Measurements from ENCODE around the gene USP32.

GRCh38 chr17:60159479-60159866 is 232.5 kb downstream of the USP32 start:
- TF ChIP-seq, protein P1, sequence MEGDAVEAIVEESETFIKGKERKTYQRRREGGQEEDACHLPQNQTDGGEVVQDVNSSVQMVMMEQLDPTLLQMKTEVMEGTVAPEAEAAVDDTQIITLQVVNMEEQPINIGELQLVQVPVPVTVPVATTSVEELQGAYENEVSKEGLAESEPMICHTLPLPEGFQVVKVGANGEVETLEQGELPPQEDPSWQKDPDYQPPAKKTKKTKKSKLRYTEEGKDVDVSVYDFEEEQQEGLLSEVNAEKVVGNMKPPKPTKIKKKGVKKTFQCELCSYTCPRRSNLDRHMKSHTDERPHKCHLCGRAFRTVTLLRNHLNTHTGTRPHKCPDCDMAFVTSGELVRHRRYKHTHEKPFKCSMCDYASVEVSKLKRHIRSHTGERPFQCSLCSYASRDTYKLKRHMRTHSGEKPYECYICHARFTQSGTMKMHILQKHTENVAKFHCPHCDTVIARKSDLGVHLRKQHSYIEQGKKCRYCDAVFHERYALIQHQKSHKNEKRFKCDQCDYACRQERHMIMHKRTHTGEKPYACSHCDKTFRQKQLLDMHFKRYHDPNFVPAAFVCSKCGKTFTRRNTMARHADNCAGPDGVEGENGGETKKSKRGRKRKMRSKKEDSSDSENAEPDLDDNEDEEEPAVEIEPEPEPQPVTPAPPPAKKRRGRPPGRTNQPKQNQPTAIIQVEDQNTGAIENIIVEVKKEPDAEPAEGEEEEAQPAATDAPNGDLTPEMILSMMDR (IDR thresholded peaks at IDR 0.05; ENCODE audit: control extremely low read depth in 1 of 3, insufficient read depth in 1 of 3, low read depth in 1 of 3, low read length in 3 of 3): no peak
- TF ChIP-seq CEBPB (IDR thresholded peaks at IDR 0.05; ENCODE audit: low read depth, low read length) (no peak), EGR1 (IDR thresholded peaks at IDR 0.05; ENCODE audit: borderline replicate concordance, low read depth, low read length) (no peak), POLR2AphosphoS5 (IDR thresholded peaks at IDR 0.05; ENCODE audit: low read depth, low read length) (no peak), RFX5 (IDR thresholded peaks at IDR 0.05; ENCODE audit: borderline replicate concordance, low read depth, low read length) (no peak), EP300 (IDR thresholded peaks at IDR 0.05; ENCODE audit: borderline replicate concordance in 1 of 2, low read depth in 2 of 2, low read length in 2 of 2) (no peak), POLR2A (IDR thresholded peaks at IDR 0.05; ENCODE audit: control extremely low read depth in 1 of 2, low read depth in 2 of 2, low read length in 2 of 2) (no peak), SIRT6 (IDR thresholded peaks at IDR 0.05; ENCODE audit: low read length) (no peak), BACH1 (IDR thresholded peaks at IDR 0.05; ENCODE audit: low read length) (no peak), ATF3 (IDR thresholded peaks at IDR 0.05; ENCODE audit: insufficient read depth, low read depth, low read length) (no peak), SUZ12 (IDR thresholded peaks at IDR 0.05; ENCODE audit: low read length) (no peak), CHD2 (IDR thresholded peaks at IDR 0.05; ENCODE audit: low read length) (no peak)
